Activated gamma-delta T cell treated with anti-CD3 and anti-CD28 coated beads, Interleukin-2, amount 50 U/mL, for 16 hours (primary cell): ENCODE data around the gene GNAQ.

Experiments
- DNase-seq: peaks from one replicate; pipeline ENCODE4 v3.0.0-alpha.2; 2020; ENCODE audit warnings: low read depth

GNAQ gene

GRCh38 chr9:77943057-77943456 is 88.6 kb downstream of the GNAQ start:
- DNase-seq, result no peak

- no peak for DNase-seq
These were observed 92.4 kb downstream of the GNAQ start for GRCh38 chr9:77939149-77939668.

- no peak for DNase-seq
These were observed 93.4 kb downstream of the GNAQ start for GRCh38 chr9:77938163-77938562.

- no peak for DNase-seq
These were observed 95.6 kb downstream of the GNAQ start for GRCh38 chr9:77935974-77936373.

GRCh38 chr9:77935211-77935610 is 96.4 kb downstream of the GNAQ start:
- no peak for DNase-seq

GRCh38 chr9:77933976-77934375 is 97.6 kb downstream of the GNAQ start:
- no peak for DNase-seq

GRCh38 chr9:77933019-77933418 is 98.6 kb downstream of the GNAQ start:
- DNase-seq, result no peak

- DNase-seq, result no peak
These were observed 101.7 kb downstream of the GNAQ start for GRCh38 chr9:77929942-77930341.

- DNase-seq, result no peak
These were observed 104.3 kb downstream of the GNAQ start for GRCh38 chr9:77927265-77927664.

- DNase-seq, result no peak
These were observed 105.2 kb downstream of the GNAQ start for GRCh38 chr9:77926371-77926878.

GRCh38 chr9:77922591-77922990 is 109.0 kb downstream of the GNAQ start:
- DNase-seq, result no peak

GRCh38 chr9:77917800-77918199 is 113.8 kb downstream of the GNAQ start:
- DNase-seq, result no peak

GRCh38 chr9:77916820-77917219 is 114.8 kb downstream of the GNAQ start:
- DNase-seq, result no peak

GRCh38 chr9:77916410-77916819 is 115.2 kb downstream of the GNAQ start:
- DNase-seq, result no peak

- no peak for DNase-seq
These were observed 115.9 kb downstream of the GNAQ start for GRCh38 chr9:77915744-77916143.

- DNase-seq, result no peak
These were observed 118.5 kb downstream of the GNAQ start for GRCh38 chr9:77912895-77913693.

GRCh38 chr9:77911928-77912327 is 119.7 kb downstream of the GNAQ start:
- DNase-seq, result no peak

- no peak for DNase-seq
These were observed 121.4 kb downstream of the GNAQ start for GRCh38 chr9:77910194-77910621.

GRCh38 chr9:77909306-77909705 is 122.3 kb downstream of the GNAQ start:
- no peak for DNase-seq

GRCh38 chr9:77908293-77908692 is 123.3 kb downstream of the GNAQ start:
- no peak for DNase-seq

GRCh38 chr9:77907585-77907984 is 124.0 kb downstream of the GNAQ start:
- no peak for DNase-seq

- DNase-seq, result no peak
These were observed 124.6 kb downstream of the GNAQ start for GRCh38 chr9:77906991-77907390.

GRCh38 chr9:77903666-77904285 is 127.8 kb downstream of the GNAQ start:
- no peak for DNase-seq
